HepG2 (cell line): Measurements from ENCODE around the gene KIF22. TPM values are rescaled to one million over a fixed set of nuclear protein-coding genes. Genes with fewer than 3 reads are reported as not detected.

Experiments used
- ATAC-seq: fragments of 200-7000 bp; cut with Tn5 transposase; 3 replicates; pipeline ENCODE4 v1.9.1; 2020; ENCODE audit warnings: mild to moderate bottlenecking, moderate library complexity
- BruUV-seq: library from RNA; stranded (reverse); fragments of 400-500 nt; replicated peaks from 2 replicates; lab custom pipeline; 2021; lab: Mats Ljungman, UMichigan
- CTCF ChIA-PET: fragments of 300-600 bp; formaldehyde crosslinking; extraction: SDS; loops from one replicate; lab custom pipeline; 2021; ENCODE audit warnings: low total read pairs, inconsistent platforms, low intra/inter-chr PET ratio; lab: Yijun Ruan, JAX
- POLR2A ChIA-PET: fragments of 350-600 bp; sonication (Branson Sonifier 250); formaldehyde crosslinking; loops from one replicate; lab custom pipeline; 2020; ENCODE audit warnings: antibody characterized with exemption, inconsistent platforms; lab: Yijun Ruan, JAX
- DNase-seq: peaks from one replicate; pipeline ENCODE4 v3.0.0-alpha.2; 2015; ENCODE audit warnings: low spot score
- FAIRE-seq: peaks from 3 replicates; lab custom pipeline; 2011; peaks lifted over from hg19 to GRCh38; lab: Jason Lieb, UNC
- H2AFZ ChIP-seq: one replicate; pipeline ENCODE4 v1.6.1; 2011; ENCODE audit warnings: low read length, inconsistent platforms
- H3K27ac ChIP-seq: fragments of 300-600 bp; 3 replicates; pipeline ENCODE4 v1.8.0; 2011; ENCODE audit warnings: mixed run types, mild to moderate bottlenecking, mixed read lengths, low read length, inconsistent platforms; ENCODE audit not compliant: insufficient read depth; ENCODE audit errors: extremely low read length
- H3K27me3 ChIP-seq, 2 experiments: fragments of 200-600 bp in 1 of 2; 2 replicates in 1 of 2; 3 replicates in 1 of 2; pipeline versions ENCODE4 v1.6.0 to v1.8.0; 2011; ENCODE audit warnings: low read length in 2 of 2, mild to moderate bottlenecking in 2 of 2, moderate library complexity in 2 of 2, inconsistent platforms in 1 of 2; ENCODE audit not compliant: insufficient read depth in 2 of 2, control insufficient read depth in 1 of 2
- H3K36me3 ChIP-seq, 2 experiments: fragments of 200-600 bp in 1 of 2; replicated peaks in 1 of 2; 2 replicates in 1 of 2; 3 replicates in 1 of 2; pipeline versions ENCODE4 v1.5.1 to v1.8.0; 2011; ENCODE audit warnings: low read length in 2 of 2, inconsistent platforms in 1 of 2; ENCODE audit not compliant: insufficient read depth in 2 of 2, control insufficient read depth in 1 of 2
- H3K4me1 ChIP-seq: 2 replicates; pipeline ENCODE4 v1.5.1; 2012; ENCODE audit warnings: low read length, inconsistent platforms; ENCODE audit not compliant: insufficient read depth
- H3K4me2 ChIP-seq: 2 replicates; pipeline ENCODE4 v1.6.0; 2011; ENCODE audit warnings: low read depth, low read length, inconsistent platforms
- H3K4me3 ChIP-seq, 3 experiments: fragments of 200-600 bp in 1 of 3; sonication (generic), shearing (Covaris generic) in 1 of 3; replicated peaks in 1 of 3; 2 replicates each; pipeline ENCODE4 v1.5.1; 2011 to 2016; ENCODE audit warnings: low read length in 3 of 3, inconsistent platforms in 2 of 3, low read depth in 2 of 3, mild to moderate bottlenecking in 2 of 3, control low read depth in 1 of 3, mixed read lengths in 1 of 3; ENCODE audit not compliant: insufficient read depth in 1 of 3
- H3K79me2 ChIP-seq: one replicate; pipeline ENCODE4 v1.6.1; 2011; ENCODE audit warnings: low read length, inconsistent platforms; ENCODE audit not compliant: insufficient read depth
- H3K9ac ChIP-seq: 2 replicates; pipeline ENCODE4 v1.6.0; 2011; ENCODE audit warnings: mild to moderate bottlenecking, low read depth, low read length, inconsistent platforms; ENCODE audit not compliant: insufficient read depth
- H3K9me3 ChIP-seq: 2 replicates; pipeline ENCODE4 v1.5.1; 2012; ENCODE audit warnings: mild to moderate bottlenecking, low read length
- H4K20me1 ChIP-seq: 2 replicates; pipeline ENCODE4 v1.6.0; 2011; ENCODE audit warnings: inconsistent platforms, mild to moderate bottlenecking, low read length, moderate library complexity; ENCODE audit not compliant: insufficient read depth
- CEBPG ChIP-seq: IDR thresholded peaks from 2 replicates; pipeline ENCODE4 v1.6.1; 2016
- DPF2 ChIP-seq: sonication (generic); formaldehyde crosslinking; IDR thresholded peaks from 2 replicates; pipeline ENCODE4 v1.4.0; 2020; ENCODE audit warnings: mild to moderate bottlenecking, low read depth, missing genetic modification reagents, borderline replicate concordance
- SALL1 ChIP-seq: sonication (generic); formaldehyde crosslinking; IDR thresholded peaks from 2 replicates; pipeline ENCODE4 v1.8.0; 2022; ENCODE audit warnings: mild to moderate bottlenecking, missing genetic modification reagents
- TFAP4 ChIP-seq: sonication (generic); IDR thresholded peaks from 2 replicates; pipeline ENCODE4 v1.6.1; 2016; ENCODE audit warnings: low read depth, borderline replicate concordance
- ZBTB38 ChIP-seq: sonication (generic); formaldehyde crosslinking; IDR thresholded peaks from 2 replicates; pipeline ENCODE4 v1.5.1; 2020; ENCODE audit warnings: mild to moderate bottlenecking, missing genetic modification reagents
- ZNF160 ChIP-seq: sonication (generic); formaldehyde crosslinking; IDR thresholded peaks from 2 replicates; pipeline ENCODE4 v1.8.0; 2022; ENCODE audit warnings: mild to moderate bottlenecking, inconsistent platforms, missing genetic modification reagents
- ZNF329 ChIP-seq: sonication (generic); formaldehyde crosslinking; IDR thresholded peaks from 2 replicates; pipeline ENCODE4 v1.9.0; 2021; ENCODE audit warnings: low read depth, mild to moderate bottlenecking, missing genetic modification reagents
- ZNF33A ChIP-seq: sonication (generic); formaldehyde crosslinking; IDR thresholded peaks from 2 replicates; pipeline ENCODE4 v1.5.1; 2020; ENCODE audit warnings: missing genetic modification reagents, mild to moderate bottlenecking, moderate library complexity, borderline replicate concordance
- ZNF841 ChIP-seq: sonication (generic); formaldehyde crosslinking; IDR thresholded peaks from 2 replicates; pipeline ENCODE4 v1.8.1; 2023; ENCODE audit warnings: missing genetic modification reagents, borderline replicate concordance
- ZNF879 ChIP-seq: sonication (generic); formaldehyde crosslinking; IDR thresholded peaks from 2 replicates; pipeline ENCODE4 v1.8.1; 2023; ENCODE audit warnings: missing genetic modification reagents
- WGBS: methylation state at CpG from one replicate; pipeline ENCODE4 v1.1.6; 2017; ENCODE audit warnings: low lambda C conversion rate; 5-methylcytosine and 5-hydroxymethylcytosine counted together
- in situ Hi-C: cut with HindIII; loops from 2 replicates; pipeline ENCODE4 v1.10.0; 2017; ENCODE audit warnings: low pct_unique_long_range_greater_than_20kb; ENCODE audit not compliant: extremely low pct_ligation_motif_present
- intact Hi-C: fragments of 100-400 bp; cut with micrococcal nuclease; formaldehyde crosslinking; loops from one replicate; pipeline ENCODE4 v1.10.0; 2022; ENCODE audit not compliant: unreplicated experiment
- polyA plus RNA-seq, 8 experiments: library from polyadenylated mRNA; depleted of rRNA in 3 of 8; stranded (reverse) in 7 of 8; unstranded in 1 of 8; fragments of >200 nt; fragmentation: Illumina TruSeq in 4 of 8; extraction: Trizol in 4 of 8; gene quantifications; 2 replicates each; pipeline versions ENCODE4 v1.2.1 to v1.2.3, GENCODE V29; 2011 to 2016; ENCODE audit warnings: low read depth in 4 of 8, missing spikeins in 1 of 8, mixed read lengths in 1 of 8; ENCODE audit not compliant: insufficient read depth in 1 of 8
- total RNA-seq, 5 experiments: library from RNA; depleted of rRNA; stranded (reverse); fragments of >200 nt; fragmentation: Illumina TruSeq; extraction: Trizol; gene quantifications; 2 replicates each; pipeline ENCODE4 v1.2.3, GENCODE V29; 2016; ENCODE audit warnings: low read depth in 1 of 5

Gene KIF22
- total and polyA plus RNA-seq, 2 of the 13 experiments (the other 11 are each of a cell fraction or from before 2014, with no cell fraction given): 95.8 to 118 TPM

GRCh38 chr16:29804455-29805231, 14.1 kb downstream of the KIF22 start (continued):
- TF ChIP-seq ZNF33A: 0 out of 2 replicates have a peak, but pooled peaks have one; percentile 14
- TF ChIP-seq DPF2: no peak
- TF ChIP-seq CEBPG (CRISPR knock-in tag): peak; percentile 31; the same call in 1 of the 2 replicates
- TF ChIP-seq ZNF160 (CRISPR knock-in tag): 0 out of 2 replicates have a peak, but pooled peaks have one; percentile 5
- no peak for TF ChIP-seq SALL1 (CRISPR knock-in tag)
- TF ChIP-seq ZNF841 (CRISPR knock-in tag): no peak
- 0 out of 2 replicates have a peak, but pooled peaks have one; percentile 19 for TF ChIP-seq TFAP4
- TF ChIP-seq ZBTB38 (CRISPR knock-in tag): 0 out of 2 replicates have a peak, but pooled peaks have one; percentile 73
- TF ChIP-seq ZNF329 (CRISPR knock-in tag): peak; percentile 44; the same call in 1 of the 2 replicates

DNA sequence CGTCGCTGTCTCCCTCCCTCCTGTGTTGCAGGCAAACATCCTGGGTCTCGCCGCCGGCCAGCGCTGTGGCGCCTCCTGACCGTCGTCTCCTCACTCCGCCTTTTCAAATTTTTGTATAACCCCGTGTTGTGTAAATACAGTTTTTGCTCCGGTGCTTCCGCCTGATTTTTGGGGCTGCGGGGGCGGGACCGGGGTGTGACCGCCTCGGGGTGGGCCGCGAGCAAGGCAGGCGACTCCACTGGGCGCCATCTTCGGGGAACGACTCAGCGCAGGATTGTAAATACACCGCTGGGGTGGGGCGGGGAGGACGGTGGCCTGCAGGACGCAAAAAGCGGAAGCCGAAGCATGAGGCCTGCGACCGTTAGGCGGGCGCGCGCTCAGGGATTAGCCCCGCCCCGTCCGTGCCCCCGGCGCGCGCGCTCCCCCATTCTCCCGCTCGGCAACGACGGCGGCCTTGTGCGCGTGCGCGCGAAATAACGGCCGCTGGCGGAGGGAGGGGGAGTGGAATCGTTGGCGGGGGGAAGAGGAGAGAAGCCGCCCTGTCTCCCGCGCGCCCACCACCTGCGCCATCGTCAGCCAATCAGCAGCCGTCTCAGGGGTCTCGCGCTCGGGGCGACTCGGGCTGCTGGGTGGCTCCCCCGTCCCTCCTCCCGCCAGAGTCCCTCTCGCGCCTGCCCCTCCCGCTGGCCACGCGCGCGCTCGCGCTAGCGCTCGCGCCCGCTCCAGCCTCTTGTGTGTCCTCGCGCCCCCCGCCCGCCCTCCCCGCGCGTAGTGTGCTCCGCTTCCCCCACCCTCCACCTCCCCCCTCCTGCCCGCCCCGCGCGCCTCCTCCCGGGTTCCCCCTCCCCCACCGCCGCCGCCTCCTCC, 14.9 kb downstream of the KIF22 start:
- Histone ChIP-seq H3K9ac (peak overlapping the region; percentile 88), H3K4me2 (peak overlapping the region; percentile 95), H3K27ac (peak overlapping the region; percentile 88), H3K4me1 (peaks cover 49% of the 10 kb centered on the region), H3K79me2 (peaks cover 22% of the 10 kb centered on the region), H3K9me3 (no peaks in the 10 kb centered on the region), H2AFZ (no peak overlapping the region), H3K36me3 (peaks cover 18 to 55% of the 10 kb centered on the region in 2 experiments), H4K20me1 (peaks cover 17% of the 10 kb centered on the region; the same call in 1 of the 2 replicates), H3K4me3 (peak overlapping the region; percentile 59 to 85 (median 77)), H3K27me3 (no peaks in the 10 kb centered on the region)
- ChIA-PET CTCF (no interaction called here), POLR2A (interaction anchor here (0.6 to 3.8 kb wide), 18 partner anchors 10 to 260 kb away, joined by 3 to 80 read pairs (median 4); partner anchors contain the start of genes ALDOA, ASPHD1, KIF22 and MVP)
- peak; percentile 78 for FAIRE-seq
- peak; percentile 78 for ATAC-seq
- in situ Hi-C loops (loop anchor here (25.0 kb wide), 1 partner anchor 857 kb away; the partner anchor contains the start of genes FBRS and PRR14), intact Hi-C loops (loop anchor here (1.0 kb wide), 1 partner anchor 15 kb away; the partner anchor contains the start of gene KIF22)
- no TSS peak for BruUV-seq
- WGBS: 2% methylated on average over 56 of the region's 103 CpGs
- DNase-seq: peak; percentile 97
- TF ChIP-seq ZNF879 (CRISPR knock-in tag): no peak; the same call in 1 of the 2 replicates
